ENCODE measurements around the gene SDK1. TPM values are rescaled to one million over a fixed set of nuclear protein-coding genes. Genes with fewer than 3 reads are reported as not detected.

SDK1 gene
- total RNA-seq, 1 donor from 2014 or later, result 1.3 TPM

GRCh38 chr7:3895341-3896116 is 594.5 kb downstream of the SDK1 start:
- Mint-ChIP-seq H3K27me3 (peaks cover 9% of the 10 kb centered on the region), H3K4me3 (no peak overlapping the region), H3K4me1 (no peaks in the 10 kb centered on the region), H3K36me3 (ENCODE audit: low read depth) (no peaks in the 10 kb centered on the region), H3K27ac (no peak overlapping the region), H3K9me3 (no peaks in the 10 kb centered on the region)
- no peak for DNase-seq
- CTCF ChIA-PET, result interaction anchor here (2.6 kb wide), 1 partner anchor 1031 kb away, joined by 8 read pairs; no protein-coding TSS in a partner anchor
- no peak for TF ChIP-seq CTCF (IDR thresholded peaks at IDR 0.05)
- intact Hi-C loops (cut with micrococcal nuclease), result loop anchor here (5.0 kb wide), 1 partner anchor 298 kb away; no protein-coding TSS in a partner anchor
- ATAC-seq (ENCODE audit: low read depth), result no peak
- POLR2A ChIA-PET, result no interaction called here

DNA sequence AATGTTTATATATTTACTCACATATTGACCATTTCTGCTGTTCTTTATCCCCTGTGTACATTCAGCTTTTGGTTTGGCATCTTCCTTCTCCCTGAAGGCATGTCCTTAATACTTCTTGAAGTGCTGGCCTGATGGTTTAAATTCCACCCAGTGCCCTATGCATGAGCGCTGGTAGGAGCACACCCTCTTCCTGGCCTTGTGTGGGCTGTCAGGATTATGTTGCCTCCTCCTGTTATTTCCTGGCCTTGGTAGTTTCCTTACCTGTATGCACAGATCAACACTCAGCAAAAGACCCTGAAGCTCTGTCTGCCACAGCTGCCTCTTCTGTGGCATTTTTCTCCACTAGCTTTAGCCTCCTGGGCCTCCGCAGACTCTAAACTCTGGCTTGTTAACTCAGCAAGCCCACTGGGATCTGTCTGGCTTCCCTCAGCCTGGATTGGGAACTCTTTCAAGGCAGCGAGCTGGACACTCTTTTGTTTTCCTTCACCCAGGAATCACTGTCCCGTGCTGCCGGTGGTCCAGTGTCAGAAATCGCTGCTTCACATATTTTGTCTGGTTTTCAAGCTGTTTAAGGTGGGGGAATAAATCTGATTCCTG is 595.2 kb downstream of the SDK1 start:
- TF ChIP-seq CTCF (IDR thresholded peaks at IDR 0.05), result no peak
- ChIA-PET POLR2A (no interaction called here), CTCF (interaction anchor here (1.0 to 2.6 kb wide), 2 partner anchors 586 to 1031 kb away, joined by 3 to 8 read pairs; no protein-coding TSS in a partner anchor)
- H3K9me3 Mint-ChIP-seq, result no peaks in the 10 kb centered on the region
- ATAC-seq (ENCODE audit: low read depth), result no peak
- intact Hi-C loops (cut with micrococcal nuclease), result loop anchor here (5.0 kb wide), 1 partner anchor 299 kb away; no protein-coding TSS in a partner anchor
- peaks cover 9% of the 10 kb centered on the region for H3K27me3 Mint-ChIP-seq
- H3K4me3 Mint-ChIP-seq, result no peak overlapping the region
- no peaks in the 10 kb centered on the region for H3K36me3 Mint-ChIP-seq (ENCODE audit: low read depth)
- no peak for DNase-seq
- no peaks in the 10 kb centered on the region for H3K4me1 Mint-ChIP-seq
- no peak overlapping the region for H3K27ac Mint-ChIP-seq

- ChIA-PET CTCF (interaction anchor here (0.8 to 1.1 kb wide), 4 partner anchors 587 to 1033 kb away, joined by 3 to 4 read pairs (median 4); no protein-coding TSS in a partner anchor), POLR2A (no interaction called here)
- Mint-ChIP-seq H3K36me3 (ENCODE audit: low read depth) (no peaks in the 10 kb centered on the region), H3K4me3 (no peak overlapping the region), H3K27me3 (peaks cover 9% of the 10 kb centered on the region), H3K4me1 (no peaks in the 10 kb centered on the region), H3K27ac (no peak overlapping the region), H3K9me3 (no peaks in the 10 kb centered on the region)
- ATAC-seq (ENCODE audit: low read depth) (peak; percentile 56), DNase-seq (no peak)
- intact Hi-C loops (cut with micrococcal nuclease), result loop anchor here (1.0 to 5.0 kb wide), 3 partner anchors 300 to 1032 kb away; no protein-coding TSS in a partner anchor
- peak; percentile 97 for TF ChIP-seq CTCF (IDR thresholded peaks at IDR 0.05)
Observed at GRCh38 chr7:3897430-3898372, 596.6 kb downstream of the SDK1 start.

GRCh38 chr7:3899559-3899991 is 598.5 kb downstream of the SDK1 start:
- no peaks in the 10 kb centered on the region for H3K36me3 Mint-ChIP-seq (ENCODE audit: low read depth)
- DNase-seq (no peak), ATAC-seq (ENCODE audit: low read depth) (no peak)
- H3K4me3 Mint-ChIP-seq, result no peak overlapping the region
- ChIA-PET CTCF (no interaction called here), POLR2A (no interaction called here)
- intact Hi-C loops (cut with micrococcal nuclease), result loop anchor here (5.0 kb wide), 1 partner anchor 302 kb away; no protein-coding TSS in a partner anchor
- TF ChIP-seq CTCF (IDR thresholded peaks at IDR 0.05), result no peak
- no peaks in the 10 kb centered on the region for H3K9me3 Mint-ChIP-seq
- no peaks in the 10 kb centered on the region for H3K4me1 Mint-ChIP-seq
- H3K27ac Mint-ChIP-seq, result no peak overlapping the region
- H3K27me3 Mint-ChIP-seq, result peaks cover 12% of the 10 kb centered on the region

All from activated B cell treated with CpG ODN at 0.5 μM for 24 hours (primary cell).